Stimulated activated CD8-positive, alpha-beta memory T cell treated with anti-CD3 and anti-CD28 coated beads, Interleukin-12 subunit alpha, Interleukin-12 subunit beta, amount 100 ng/mL, for 24 hours (primary cell): ENCODE results near the gene UBE2S.
A peak's percentile ranks its signal among the peaks of the same experiment; 100 is the strongest.
"Not testable (repeated sequence)": the region's sequence is repeated elsewhere in the genome, so short reads cannot be mapped to it uniquely, and the experiment has no call there.

Experiments used
- DNase-seq: peaks from one replicate; pipeline ENCODE4 v3.0.0-alpha.2; 2020; ENCODE audit errors: extremely low read depth

The UBE2S gene

DNA sequence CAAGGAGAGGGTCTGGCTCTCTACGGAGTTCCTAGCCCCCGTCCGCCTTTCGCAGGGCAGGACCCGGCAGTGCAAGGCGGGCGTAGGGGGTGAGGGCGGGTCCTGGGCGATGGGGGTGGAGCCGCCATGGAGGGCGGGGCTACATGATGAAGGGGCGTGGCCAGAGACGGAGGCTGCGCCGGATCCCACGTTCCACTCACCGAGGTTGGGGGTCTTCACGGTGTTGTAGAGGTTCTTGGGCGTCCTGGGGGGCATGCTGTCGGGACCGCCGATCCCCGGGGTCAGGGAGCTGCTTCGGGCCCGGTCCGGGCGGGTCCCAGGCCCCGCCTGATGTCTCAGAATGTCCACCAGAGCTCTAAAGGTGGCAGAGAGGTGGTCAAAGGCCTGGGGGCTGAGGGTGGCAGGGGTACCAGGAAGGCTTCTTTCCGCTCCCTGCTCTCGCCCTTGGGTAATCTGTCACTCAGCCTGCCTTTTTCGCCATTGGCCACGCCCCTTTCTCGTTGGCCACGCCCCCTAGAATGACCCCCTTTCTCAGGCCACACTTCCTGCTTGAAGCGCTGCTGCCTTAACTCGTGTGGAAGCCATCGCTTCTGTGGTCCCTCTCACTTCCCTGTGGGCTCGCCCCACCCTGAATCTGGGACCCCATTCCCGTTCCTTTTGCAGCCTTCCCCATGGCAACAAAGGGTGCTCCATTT is 33.0 kb upstream of the UBE2S start:
- no peak for DNase-seq

DNA sequence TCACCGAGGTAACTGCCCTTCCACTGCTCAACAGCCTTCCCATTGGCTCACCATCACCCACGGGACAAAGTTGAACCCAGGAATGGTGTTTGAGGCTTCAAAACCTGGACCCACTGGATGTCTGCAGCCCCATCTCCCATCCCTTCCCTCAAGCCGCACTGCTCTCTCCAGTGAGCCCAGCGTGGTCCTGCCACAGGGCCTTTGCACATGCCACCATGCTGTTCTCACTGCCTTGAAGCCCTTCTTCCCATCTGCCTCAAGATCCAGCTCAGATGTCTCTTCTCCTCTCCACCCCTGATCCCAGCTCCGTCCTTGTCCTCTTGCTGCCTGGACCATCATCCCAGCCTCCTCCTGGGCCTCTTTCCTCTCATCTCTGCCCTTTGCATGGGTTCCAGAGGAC is 31.5 kb upstream of the UBE2S start:
- no peak for DNase-seq

DNA sequence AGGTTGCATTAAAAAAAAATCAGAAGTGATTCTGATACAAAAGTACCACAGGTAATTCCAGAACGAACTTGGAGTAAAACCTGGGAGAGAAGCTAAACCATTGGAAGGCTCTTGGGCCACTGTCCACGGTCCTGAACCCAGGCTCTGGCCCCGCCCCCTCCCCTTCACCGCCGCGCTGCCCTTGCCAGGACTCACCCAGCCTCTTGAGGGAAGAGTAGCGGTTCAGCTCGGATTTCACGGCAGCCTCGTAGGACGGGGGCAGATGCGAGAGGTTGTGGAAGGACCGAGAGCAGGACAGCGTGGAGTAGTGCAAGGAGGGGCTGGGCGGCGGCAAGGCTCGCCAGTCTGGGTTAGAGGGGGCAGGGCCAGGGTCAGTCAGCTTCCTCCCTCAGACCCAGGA is 29.8 kb upstream of the UBE2S start:
- DNase-seq: no peak

DNA sequence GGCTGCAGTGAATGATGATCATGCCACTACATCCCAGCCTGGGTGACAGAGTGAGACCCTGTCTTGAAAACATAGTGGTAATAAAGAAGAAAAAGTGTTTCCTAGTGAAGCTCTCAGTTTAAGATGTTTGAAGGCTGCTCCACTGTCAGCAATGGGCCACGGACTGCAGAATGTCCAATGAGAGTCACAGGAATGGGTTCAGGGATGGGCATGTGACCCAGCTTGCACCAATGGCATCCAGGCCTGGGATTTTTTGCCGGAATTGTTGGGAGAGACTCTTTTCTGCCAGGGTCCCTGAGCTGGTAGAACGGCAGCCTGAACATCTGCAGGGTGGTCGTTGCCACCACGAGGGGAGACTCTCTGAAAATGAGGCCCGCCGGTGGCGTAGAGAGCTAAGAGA is 29.3 kb upstream of the UBE2S start:
- no peak for DNase-seq

DNA sequence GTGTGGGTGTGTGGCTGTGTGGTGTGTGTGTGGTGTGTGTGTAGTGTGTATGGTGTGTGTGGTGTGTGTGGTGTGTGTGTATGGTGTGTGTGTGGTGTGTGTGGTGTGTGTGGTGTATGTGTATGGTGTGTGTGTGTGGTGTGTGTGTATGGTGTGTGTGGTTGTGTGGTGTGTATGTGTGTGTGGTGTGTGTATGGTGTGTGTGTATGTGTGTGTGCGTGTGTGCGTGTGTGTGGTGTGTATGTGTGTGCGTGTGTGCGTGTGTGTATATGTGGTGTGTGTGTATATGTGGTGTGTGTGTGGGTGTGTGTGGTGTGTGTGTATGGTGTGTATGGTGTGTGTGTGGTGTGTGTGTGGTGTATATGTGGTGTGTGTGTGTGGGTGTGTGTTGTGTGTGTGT is 27.4 kb upstream of the UBE2S start:
- DNase-seq: no peak

DNA sequence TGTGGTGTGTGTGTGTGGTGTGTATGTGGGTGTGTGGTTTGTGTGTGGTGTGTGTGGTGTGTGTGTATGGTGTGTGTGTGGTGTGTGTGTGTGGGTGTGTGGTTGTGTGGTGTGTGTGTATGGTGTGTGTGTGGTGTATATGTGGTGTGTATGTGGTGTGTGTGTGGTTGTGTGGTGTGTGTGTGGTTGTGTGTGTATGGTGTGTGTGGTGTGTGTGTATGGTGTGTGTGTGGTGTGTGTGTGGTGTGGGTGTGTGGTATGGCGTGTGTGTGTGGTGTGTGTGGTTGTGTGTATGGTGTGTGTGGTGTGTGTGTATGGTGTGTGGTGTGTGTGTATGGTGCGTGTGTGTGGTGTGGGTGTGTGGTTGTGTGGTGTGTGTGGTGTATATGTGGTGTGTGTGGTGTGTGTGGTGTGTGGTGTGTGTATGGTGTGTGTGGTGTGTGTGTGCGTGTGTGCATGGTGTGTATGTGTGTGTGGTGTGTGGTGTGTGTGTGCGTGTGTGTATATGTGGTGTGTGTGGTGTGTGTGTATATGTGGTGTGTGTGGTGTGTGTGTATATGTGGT is 26.9 kb upstream of the UBE2S start:
- no peak for DNase-seq

DNA sequence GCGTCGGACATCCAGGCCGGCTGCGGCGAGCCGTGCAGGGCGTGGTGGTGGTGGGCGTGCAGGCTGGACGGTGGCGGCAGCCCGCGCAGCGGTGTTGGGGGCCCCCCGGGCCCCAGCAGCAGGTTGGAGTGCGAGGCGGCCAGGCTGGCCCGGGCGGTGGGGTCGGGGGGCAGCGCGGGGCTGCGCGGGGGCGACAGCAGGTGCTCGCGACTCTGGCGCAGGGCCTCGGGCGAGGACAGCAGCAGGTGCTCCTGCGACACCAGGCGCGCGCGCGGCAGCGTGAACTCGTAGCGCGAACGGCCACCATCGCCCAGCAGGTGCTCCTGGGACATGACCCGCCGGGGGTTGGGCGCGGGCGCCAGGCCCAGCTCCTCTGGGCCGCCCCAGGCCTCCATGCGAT is 25.7 kb upstream of the UBE2S start:
- no peak for DNase-seq

DNA sequence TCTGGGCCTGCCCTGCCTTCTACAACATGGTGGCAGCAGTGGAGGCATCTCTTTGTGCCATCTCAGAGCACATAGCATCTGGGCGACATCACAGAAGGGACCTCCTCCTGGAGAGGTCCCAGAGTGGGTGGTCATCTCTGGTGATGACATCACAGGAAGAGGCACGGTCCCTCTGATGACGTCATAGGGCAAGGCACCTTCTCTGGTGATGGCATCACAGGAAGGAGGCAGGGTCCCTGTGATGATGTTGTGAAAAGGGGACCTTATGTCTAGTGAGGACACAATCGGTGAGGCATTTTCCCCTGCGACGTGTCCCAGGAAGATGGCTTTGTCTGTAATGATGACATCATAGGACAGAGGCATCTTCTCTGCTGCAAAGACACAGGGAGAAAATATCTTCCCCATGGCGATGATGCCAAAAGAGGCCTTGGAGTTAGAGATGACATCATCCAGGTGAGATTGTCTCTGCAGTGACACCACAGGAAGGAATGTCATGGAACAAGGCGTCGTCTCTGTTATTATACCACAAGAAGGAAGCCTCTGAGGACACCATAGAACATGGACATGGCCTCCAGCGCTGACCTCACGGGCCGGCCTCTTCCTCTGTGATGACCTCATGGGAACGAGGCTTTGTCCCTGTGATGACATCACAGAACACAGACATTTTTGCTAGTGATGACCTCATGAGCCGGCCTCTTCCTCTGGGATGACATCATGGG is 24.8 kb upstream of the UBE2S start:
- DNase-seq: no peak

DNA sequence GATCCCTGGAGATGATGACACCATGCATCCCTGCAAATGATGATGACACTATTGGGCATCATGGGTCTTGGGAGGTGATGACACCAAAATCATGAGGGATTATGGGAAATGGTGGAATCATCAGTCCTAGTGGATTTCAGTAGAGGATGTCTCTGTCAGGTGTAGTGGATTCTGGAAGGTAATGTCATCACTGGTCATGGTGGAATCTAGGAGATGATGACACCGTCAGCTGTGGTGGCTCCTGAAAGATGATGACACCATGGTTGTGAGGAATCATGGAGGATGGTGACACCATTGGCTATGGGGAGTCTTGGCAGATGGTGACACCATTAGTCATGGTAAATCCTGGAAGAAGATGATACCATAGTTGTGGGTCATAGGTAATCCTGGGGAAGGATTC is 23.6 kb upstream of the UBE2S start:
- no peak for DNase-seq

DNA sequence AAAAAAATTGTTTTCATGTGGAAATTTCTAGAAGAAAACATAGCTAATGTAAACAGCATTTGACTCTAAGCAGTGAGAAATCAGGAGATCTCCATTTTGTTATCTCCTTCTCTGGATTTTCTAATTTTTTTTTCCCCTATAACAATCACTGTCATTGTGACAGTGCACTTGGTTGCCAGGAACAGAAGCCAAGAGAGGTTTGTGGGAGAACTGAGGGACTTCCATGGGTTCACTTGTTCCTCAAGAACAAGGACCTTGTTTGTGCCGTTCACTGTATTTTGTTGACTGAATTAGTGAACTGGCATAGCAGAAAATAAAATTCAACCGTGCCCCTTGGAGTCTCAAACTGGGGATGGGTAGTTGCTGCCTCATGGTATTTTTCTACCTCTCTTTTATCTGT is 18.5 kb upstream of the UBE2S start:
- DNase-seq: no peak

DNA sequence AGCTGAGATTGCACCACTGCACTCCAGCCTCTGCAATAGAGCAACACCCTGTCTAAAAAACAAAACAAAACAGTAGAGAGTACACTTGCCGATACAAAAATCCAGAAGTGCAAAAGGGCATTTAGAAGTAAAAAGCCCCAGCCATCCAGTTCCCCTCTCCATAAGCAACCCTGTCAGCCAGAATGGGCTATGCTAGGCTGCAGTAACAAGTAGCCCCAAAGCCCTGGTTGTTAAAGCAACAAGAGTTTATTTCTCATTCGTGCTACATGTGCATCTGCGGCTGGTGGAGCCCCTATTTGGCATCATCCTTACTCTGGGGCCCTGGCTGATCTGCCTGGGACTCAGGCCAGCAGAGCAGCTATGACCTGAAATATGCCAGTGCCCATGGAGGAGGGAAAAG is 16.9 kb upstream of the UBE2S start:
- DNase-seq: no peak

DNA sequence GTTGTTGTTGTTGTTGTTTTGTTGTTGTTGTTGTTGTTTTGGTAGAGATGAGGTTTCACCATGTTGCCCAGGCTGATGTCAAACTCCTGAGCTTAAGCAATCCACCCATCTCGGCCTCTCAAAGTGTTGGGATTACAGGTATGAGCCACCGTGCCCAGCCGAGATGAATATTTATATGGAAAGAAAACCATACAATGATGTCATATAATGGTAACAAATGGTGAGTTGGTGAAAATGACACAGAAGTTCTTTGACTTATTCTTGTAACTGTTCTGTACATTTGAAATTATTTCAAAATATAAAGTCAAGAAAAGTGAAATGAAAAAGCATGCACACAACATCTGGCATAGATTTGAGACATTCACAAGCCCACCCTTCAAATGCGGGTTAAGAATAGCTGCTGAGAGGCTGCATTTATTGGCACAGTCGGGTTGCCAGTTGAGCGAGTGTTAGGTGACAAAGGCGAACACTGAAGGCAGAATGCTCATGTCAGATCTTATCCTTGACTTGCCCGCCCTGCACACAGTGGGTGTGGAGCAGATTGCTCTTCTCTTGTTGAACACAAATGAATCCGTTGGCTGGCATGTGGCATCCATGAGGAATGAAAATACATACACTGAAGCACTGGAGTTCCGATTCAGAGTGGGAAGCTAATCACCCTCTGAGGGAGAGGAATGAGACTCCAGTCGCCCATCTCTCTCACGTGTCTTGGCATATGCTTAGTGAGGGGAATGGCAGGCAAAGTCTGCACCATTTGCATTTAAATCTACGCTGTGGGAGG is 15.8 kb upstream of the UBE2S start:
- no peak for DNase-seq

DNA sequence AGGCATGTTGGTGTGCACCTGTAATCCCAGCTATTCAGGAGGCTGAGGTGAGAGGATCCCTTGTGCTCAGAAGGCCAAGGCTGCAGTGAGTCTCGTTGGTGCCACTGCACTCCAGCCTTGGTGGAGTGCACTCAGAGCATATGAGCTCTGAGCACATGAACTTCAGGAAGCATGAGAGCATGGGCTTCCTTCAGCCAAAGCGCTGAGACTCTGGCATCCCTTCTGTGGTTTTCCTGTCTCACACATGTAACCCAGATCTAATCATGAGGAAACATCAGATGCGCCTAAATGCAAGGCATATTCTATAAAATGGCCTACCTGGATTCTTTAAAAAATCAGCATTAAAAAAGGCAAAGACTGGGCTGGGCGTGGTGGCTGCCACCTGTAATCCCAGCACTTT is 13.7 kb upstream of the UBE2S start:
- not testable (repeated sequence) for DNase-seq

DNA sequence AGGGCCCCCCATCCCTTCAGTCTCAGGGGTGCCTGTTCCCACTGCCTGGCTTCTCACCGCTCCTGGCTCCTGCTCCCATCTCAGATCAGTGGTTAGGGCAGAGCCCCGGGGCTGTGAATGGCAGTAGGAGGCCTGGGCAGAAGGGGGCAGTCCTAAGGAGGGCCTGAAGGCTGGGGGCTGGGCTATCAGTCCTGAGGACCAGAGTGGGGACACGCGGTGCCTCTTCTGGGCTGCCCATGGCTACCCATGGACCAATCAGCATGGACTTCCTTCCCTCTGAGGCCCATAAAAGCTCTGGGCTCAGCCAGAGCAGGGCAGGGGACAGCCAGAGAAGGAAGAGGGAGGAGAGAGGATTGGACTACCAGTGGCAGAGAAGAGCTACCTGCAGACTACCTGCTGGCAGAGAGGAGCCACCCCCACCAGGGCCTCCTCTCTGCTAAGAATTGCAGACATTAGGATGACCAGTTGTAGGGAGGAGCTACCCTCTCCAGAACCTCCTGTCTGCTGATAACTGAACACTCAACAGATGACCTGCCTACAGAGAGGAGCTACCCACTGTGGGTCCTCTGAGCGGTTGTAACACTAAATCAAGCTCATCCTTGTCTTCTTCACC is 12.1 kb upstream of the UBE2S start:
- DNase-seq: no peak

DNA sequence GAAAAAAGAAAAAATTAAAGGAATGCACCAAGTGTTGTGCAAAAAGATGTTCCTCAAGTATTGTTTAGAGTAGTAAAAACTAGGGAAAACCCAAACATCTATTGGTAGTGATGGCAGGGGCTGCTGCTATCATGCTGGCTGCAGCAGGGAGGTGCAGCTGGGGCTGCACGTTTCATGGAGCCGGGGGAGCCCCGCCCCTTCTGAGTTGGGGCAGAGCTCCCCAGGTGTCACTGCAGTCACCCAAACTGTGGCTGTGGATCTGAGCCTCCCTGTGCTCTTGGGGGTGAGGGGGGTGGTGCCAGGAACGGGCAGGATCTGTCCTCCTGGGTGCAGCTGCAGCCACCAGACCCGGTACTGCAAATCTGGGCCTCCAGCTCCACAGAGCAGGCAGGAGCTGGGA is 11.5 kb upstream of the UBE2S start:
- DNase-seq: no peak

DNA sequence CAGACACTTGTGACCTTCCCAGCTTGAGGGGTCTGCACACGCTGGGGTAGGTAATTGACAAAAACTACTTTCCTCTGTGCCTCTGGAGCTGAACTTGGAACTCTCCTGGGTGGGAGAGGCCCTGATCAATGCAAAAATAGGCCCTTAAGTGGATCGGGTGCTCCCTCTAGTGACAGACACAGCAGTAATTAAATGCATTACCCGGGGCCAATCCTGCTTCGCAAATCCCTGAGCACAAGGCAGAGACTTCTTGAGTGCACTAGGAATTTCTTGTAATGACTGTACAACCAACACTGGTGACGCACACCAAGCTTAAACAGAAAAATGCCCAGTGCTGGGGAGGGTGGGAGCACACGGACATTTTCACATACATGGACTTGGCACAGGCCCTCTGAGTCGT is 10.6 kb upstream of the UBE2S start:
- no peak for DNase-seq

DNA sequence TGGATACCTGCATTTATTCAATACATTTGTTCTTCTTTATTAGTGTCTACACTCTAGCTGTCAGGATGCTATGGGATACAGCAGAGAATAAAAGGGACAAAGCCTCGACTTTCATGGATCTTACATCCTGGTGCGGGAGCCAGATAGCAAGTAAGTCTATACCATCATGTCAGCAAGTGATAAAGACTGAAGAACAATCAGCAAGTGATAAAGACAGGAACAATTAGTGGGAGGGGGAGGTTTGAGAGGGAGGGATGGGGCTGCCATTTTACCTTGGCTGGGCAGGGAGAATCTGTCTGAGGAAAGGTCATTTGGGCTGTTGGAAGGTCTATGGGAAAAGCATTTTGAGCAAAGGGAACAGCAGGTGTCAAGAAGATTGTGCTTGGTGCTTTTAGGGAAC is 2.6 kb upstream of the UBE2S start:
- DNase-seq: no peak

DNA sequence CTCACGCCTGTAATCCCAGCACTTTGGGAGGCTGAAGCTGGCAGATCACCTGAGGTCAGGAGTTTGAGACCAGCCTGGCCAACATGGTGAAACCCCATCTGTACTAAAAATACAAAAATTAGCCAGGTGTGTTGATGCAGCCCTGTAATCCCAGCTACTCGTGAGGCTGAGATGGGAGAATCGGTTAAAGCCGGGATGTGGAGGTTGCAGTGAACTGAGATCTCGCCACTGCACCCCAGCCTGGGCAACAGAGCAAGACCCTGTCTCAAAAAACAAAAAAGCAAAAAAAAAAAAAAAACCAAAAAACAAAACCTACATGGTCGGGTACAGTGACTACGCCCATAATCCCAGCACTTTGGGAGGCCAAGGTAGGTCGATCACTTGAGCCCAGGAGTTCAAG is 1.6 kb upstream of the UBE2S start:
- not testable (repeated sequence) for DNase-seq

DNA sequence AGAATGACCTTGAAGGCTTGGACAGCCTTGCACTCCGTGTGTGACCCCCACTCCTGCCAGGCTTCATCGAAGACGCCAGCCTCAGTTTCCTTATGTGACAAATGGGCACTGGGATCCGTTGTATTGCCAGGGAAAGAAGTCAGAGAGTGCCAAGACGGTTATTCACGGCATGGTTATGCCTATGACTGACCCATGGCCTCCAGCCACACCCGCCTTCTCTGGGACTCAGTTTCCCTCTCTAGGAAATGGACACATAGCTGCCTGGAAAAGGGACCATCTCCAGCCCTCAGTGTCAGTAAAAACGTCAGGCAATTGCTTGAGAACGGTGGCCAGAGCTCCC is 915 bp upstream of the UBE2S start:
- no peak for DNase-seq

DNA sequence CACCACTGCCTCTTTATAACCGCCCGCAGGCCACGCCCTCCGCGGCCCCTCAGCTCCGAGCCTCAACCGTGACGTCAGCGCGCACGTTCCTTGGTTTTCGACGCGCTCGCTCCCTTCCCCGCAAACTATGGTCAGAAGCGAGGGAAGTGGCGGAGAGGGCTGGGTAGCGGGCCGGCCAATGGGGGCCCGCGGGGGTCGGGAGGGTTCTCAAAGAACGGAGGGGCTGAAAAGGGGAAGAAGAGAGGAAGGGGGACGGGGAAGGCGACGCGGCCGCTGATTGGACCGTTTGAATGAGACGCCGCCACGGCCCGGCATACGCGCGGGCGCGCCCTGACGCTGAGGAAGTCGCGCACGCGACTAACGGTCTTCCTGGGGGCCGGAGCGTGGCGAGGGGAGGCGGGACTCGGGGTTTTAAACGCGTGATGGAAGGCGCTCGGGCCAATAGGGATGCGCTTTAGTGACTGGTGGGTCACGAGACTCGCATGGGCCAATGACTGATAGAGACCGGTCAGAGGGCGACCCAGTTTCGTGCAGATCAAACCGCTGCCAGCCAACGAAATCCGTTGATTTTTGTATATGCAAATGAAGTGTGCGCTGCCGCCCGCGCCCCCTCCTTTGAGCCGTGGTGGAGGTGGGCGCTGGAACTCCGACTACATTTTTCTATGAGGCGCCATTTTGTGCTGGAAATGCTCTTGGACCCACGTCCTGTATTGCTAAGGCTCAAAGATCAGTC is 378 bp upstream of the UBE2S start:
- DNase-seq: peak; percentile 92

DNA sequence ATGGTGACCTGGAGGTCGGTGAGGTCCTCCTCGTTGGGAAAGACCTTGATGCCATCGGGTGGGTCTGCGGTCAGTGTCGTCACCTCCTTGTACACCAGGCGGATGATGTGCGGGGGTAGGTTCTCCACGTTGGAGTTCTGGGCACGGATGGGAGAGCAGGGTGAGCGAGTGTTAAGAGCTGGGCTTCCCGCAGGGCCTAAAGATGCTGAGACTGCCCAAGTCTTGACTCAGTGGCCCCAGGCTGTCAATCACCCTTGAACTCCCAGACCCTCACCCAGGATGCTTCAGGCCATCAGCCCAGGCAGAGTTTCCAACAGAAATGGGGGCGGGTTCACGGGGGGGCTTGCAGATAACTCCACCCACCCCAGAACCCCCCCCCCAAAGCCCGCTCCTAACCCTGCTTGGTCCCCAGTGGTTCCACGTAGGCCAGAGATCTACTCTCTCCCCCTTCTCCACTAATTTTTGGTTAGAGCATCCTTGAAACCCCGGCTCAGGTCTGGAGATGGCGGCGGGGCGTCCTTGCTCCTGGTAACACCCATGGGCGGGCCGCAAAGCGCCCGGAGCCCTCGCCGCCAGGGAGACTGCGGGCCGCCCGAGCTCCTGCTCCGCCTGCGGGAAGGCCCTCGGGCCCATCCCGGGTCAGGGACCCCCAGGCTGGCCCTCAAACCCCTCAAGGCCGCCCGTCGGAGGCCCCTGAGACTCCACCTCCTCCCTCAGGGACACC is 600 bp downstream of the UBE2S start:
- DNase-seq: no peak
